GM18498 (cell line): ENCODE results near the gene FABP2.

Source experiments
- ATAC-seq: cut with Tn5 transposase; IDR thresholded peaks from one replicate; pipeline ENCODE4 v1.9.1; 2021; ENCODE audit warnings: mild to moderate bottlenecking, moderate library complexity; ENCODE audit not compliant: unreplicated experiment

The FABP2 gene

DNA sequence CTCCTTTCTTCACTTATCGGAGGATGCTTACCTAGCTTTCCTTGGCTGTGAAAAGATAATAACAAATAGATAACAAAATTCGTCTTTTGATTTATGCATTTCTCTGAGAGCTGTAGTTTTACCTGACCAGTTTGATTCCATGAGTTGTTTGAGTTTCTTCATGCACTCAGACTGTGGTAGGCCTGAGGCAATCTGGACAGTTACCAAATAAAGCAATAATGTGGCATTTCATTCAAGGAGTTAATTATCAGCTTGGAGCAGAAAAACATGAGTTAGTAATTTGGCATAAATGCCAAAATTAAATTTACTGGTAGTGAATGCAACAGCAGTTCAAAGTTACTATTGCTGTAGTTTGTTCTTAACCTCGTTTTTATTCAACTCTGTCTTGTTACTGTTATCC lies 53.5 kb downstream of the FABP2 start:
- ATAC-seq: no peak
